Measurements from ENCODE around the gene MAML1.

The MAML1 gene

DNA sequence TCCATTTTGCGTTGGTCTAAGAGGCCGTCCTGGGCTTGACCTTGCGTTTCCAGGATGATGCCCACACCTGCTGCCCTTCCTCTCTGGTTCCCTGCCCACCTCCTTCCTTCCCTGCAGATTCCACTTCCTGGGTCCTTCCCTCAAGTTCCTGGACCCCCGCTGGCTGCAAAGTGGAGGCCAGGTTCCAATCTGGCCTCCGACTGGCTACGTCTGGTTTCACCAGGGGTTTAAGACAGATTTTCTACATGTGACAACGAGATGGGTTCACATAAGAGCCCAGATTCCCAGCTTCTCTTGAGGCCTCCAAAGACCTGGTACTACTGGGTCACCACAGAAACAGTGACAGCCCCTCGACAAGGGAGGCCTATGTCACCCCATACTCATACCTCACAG lies 71.9 kb downstream of the MAML1 start:
- DNase-seq (ENCODE audit: low read depth): no peak

DNA sequence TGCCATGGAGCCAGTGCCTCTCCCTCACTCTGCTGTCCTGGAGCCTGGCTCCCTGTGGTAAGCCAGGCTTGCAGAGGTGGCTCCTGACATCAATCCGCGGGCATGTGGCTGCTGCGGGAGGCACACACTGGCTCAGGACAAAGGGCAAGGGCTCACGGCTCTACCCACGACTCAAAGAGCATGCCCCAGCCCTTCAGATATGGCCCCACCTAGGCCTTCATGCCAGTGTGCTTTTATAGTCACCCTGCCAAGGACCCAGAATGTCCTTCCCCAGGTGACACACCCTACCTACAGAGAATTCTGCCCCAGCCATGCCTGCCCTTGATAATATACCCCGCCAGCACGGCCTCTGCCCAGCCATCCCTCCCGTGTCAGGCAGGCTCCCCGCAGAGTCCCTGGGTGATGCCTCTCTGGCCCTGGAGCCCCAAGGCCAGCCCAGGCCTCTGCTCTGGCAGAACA lies 72.5 kb downstream of the MAML1 start:
- no peak for DNase-seq (ENCODE audit: low read depth)

DNA sequence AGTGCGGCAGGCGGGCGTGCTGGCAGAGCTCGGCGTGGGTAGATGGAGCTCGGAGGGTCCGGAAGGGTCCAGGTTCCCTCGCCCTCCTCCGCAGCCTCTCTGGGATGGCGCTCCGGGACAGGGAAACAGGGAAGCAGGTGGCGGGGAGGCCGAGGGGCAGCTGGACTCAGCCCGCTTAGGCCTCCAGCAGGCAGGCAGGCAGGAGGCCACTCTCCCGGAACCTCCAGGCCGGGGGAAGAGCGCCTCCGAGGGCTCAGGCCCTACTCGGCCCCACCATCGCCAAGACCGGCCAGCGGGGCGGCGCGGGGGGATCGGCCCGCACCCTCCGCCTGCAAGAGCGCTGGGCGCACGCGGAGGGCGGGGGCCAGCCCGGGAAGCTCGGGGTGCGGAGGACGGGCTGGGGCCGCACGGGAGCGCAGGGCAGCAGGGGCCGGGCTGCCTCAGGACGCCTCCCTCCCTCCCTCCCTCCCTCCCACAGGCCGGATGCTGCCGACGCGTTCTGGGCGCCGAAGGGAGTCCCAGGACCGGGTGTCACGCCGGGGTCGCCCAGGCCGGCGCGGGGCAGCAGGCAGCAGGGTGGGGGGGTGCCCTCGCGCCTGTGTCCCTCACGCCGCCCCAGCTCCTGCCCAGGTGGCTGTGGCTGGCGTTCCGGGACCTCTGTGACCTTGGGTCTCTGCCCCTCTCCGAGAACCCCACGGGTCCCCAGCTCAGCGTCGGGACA lies 73.1 kb downstream of the MAML1 start:
- no peak for DNase-seq (ENCODE audit: low read depth)

DNA sequence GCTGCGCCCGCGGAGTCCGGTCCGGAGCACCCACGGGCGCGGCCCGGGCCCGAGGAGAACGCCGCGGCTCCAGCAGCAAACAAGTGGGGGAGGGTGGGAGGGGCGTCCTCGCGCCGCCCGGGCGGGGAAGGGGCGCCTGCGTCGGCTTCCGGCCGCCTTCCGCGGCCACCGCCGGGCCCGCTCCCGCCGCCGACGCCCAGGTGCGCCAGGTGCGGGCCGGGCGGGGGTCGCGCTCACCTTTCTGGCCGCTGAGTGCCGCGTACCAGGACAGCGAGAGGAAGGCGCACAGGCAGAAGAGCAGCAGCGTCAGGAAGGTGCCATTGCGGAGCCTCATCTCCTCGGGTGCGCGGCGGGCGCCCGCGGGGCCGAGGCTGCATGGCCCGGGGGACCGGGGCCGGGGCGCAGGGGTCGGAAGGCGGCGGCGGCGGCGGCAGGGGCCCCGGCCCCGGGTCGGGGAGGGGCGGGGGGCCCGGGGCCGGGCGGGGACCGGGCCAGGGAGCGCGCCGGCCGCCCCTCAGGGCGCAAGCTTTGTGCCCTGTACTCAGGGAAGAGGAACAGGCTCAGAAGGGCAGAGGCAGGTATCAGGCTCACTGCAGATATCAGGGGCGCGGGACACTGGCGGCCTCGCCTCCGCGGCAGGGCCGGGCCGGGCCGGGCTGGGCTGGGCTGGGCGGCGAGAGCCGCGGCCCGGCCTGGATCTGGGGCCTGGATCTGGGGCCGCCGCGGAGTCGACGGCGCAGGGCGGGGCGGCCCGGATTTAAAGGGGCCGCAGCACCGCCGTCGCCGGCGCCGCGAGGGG lies 73.8 kb downstream of the MAML1 start, which contains the start of gene MGAT4B:
Gene MGAT4B, minus strand, starts transcription at position 617 of the 799 bp plus-strand sequence. Its CDS starts 283 bp downstream, at position 334.
- peak; percentile 48 for DNase-seq (ENCODE audit: low read depth)

DNA sequence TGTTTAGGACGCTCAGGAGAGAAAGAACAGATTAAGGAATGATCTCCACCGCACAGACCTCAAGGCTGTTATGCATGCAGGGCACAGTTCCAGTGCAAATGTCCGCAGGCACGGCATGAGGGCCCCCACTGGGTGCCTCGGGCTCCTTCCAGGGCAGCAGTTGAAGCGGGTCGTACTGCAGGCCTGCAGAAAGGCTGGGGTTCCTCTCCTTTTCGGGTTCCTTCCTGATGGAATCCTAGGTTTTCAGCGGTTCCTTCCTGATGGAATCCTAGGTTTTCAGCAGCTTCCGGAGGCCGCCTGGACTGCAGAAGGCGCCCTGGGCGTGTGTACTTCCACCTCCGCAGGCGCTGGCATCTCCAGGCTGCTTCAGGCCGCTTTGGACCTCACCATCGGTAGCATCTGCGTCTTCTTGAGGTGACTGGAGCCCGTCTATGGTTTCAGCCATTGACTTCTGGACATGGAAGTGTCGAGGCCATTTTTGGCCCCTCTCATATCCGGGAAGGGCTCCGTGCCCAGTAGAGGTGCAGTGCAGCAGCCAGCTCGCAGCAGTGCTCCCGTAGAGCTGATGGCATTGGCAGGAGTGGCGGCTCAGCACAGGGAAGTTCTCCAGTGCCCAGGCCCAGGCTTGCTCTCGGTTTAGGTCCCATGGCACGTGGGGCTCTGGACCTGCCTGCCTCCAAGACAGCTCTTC lies 79.7 kb downstream of the MAML1 start:
- no peak for DNase-seq (ENCODE audit: low read depth)

DNA sequence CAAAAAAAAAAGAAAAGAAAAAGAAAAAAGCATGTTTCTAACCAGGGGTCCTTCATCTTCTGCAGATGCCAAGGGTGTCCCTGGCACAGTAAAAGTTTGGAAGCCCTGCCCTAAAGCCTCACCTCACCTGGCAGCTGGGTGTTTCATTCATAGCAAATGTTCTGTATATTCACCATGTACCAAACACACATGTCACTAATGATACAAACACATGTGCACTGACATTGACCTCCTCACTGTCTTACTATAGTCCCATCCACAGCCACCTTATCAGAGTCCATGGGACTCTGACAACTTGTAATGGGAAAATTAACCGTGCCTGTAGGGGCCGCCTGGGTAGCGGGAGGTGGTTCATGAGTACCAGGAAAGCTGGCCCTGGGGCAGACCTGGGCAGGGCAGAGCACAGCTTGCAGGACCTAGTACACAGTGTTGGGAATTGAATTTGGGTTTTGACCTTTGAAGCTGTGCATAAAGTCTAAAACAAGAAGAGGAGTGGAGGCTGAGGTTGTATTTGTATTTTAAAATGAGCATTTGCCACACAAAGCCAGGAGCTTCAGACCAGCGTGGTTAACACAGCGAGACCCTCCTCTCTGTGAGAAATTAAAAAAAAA lies 80.5 kb downstream of the MAML1 start:
- no peak for DNase-seq (ENCODE audit: low read depth)

DNA sequence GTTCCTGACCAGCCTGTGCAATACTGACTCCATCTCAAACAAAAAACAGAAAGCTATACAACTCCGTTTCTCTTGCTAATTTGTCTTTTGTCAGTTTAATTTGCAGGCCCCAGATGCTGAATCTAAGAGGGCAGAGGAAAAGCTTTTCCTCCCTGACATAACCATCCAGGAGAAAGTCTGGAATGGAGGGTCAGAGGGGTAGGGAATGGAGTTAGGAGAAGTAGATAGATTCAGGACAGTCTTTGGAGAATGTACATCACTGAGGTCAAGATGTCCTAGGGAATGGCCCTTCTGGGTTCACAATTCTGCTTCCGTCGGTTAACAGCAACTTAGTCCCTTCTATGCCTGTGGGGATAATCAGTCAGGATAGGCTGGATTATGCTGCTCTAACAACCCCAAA lies 81.5 kb downstream of the MAML1 start:
- DNase-seq (ENCODE audit: low read depth): no peak

DNA sequence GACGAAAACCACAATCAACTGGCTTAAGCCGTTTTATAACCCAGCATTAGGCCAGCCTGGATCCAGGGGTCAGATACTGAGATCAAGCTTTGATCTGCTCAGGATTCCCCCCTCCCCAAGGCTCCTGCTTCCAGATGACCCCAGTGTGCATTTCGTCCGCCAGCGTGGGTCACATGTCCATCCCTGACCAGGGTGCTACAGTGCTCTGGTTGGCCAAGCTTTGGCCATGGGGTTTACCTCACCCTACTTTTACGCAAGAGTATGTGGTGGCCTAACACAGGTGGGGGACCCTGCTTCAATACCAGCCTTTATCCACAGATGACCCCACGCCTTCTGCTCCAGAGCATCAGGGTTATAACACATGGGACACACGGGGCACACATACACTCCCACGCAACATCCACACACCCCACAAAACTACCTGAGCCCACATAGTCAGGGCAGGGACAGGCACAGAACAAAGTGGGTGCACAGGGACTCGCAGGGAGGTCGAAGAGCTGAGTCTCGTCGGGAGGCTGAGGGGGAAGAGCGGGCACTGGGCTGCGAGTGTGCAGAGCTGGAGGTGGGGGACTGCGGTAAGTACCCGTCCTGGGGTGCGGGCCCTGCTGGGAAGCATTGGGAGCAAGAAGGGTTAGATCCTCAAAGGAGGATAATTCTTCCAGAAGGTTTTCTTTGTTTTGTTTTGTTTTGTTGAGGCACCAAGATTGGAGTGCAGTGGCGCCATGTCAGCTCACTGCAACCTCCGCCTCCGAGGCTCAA lies 83.0 kb downstream of the MAML1 start:
- DNase-seq (ENCODE audit: low read depth): no peak

DNA sequence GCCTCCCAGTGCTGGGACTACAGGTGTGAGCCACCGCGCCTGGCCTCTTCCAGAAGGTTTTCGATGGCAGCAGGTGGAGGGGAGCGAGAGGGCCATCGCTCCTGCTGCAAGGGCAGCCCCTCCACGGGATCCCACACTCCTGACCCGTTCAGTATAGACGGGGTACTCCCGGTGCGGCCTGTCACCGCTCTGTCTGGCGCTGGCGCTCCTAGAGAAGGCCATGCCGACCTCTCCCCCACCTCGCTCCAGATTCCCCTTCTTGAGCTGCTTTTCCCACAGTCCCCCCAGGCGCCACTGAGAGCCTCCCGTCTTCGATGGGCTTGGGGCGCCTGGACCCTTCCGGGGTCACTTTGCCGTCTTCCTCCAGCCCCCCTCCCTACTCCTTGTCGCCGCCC lies 83.8 kb downstream of the MAML1 start:
- no peak for DNase-seq (ENCODE audit: low read depth)

DNA sequence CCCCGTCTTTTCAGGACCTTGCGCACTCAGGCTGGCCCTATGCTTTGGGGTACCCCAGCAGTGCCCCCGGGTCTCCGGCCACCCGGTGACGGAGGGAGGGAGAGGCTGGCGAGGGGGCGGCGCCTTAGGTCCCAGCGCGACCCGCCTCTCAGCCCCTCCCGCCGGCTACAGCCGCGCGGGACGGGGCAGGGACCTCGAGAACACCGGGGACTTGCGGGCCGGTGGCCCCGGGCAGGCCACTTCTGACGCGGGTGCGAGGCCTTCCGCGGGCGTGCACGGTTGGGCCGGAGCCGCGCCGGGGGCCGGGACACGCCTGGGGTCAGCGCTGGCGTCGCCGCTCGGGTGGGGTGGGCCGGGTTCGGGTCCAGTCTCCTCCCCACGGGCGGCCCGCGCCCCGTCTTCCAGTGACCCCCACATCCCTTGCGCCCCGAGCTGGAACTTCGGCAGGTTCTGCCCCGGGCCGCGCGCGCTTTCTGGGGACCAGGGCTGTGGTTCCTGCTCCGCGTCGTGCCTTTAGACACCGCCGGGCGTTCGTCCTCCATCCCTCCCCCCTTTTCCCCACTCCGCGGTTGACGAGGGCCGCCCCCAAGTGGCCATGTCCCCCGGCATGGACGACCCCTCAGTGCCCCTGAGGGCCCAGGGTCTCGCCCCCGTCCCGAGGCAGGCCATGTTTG lies 84.3 kb downstream of the MAML1 start:
- no peak for DNase-seq (ENCODE audit: low read depth)

DNA sequence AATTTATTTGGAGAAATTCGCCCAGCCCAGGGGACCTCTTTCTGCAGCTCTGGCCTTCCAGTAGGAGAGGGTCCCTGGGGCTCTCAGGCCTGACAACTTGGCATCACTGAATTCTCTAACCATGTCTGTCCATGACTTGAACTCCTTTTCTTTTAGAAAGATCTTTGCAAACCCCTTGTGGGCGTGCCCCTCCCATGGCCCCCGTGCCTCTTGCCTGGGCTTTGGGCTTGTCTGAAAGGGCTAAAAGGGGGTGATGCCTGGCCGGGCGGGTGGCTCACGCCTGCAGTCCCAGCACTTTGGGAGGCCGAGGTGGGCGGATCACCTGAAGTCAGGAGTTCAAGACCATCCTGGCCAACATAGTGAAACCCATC lies 84.8 kb downstream of the MAML1 start:
- no peak for DNase-seq (ENCODE audit: low read depth)

DNA sequence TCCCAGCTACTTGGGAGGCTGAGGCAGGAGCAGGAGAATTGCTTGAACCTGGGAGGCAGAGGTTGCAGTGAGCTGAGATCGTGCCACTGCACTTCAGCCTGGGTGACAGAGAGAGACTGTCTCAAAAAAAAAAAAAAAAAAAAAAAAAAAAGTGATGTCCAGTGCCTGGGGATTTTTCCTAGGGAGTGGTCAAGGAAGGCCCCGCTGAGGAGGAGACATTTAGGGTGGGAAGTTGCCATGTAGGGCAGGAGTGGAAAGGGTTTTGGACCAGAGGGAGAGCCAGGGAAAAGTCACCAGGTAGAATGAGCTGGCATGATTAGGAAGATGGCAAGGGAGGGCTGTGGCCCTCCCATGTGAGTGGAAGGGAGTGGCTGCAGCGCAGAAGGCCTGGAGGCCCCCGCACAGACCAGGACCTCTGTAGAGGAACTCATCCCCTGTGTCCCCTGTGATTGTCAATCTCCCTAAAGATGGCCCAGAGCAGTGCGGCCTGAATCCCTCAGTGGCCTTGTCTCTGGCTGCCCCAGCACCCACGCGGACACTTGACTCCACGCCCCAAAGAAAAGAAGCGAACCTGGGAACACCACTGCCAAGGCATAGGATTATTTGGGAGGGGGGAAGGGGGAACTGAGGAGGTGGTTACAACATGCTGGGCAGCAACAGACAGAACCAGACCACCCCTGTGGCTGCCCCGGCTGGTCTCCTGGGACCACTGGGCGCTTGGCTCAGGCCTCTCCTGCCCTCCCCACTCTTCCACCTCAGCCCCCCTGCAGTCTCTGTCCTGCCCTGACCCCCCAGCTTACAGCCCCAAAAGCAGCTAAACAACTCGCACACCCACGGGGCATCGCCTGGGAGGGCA lies 85.5 kb downstream of the MAML1 start:
- no peak for DNase-seq (ENCODE audit: low read depth)

DNA sequence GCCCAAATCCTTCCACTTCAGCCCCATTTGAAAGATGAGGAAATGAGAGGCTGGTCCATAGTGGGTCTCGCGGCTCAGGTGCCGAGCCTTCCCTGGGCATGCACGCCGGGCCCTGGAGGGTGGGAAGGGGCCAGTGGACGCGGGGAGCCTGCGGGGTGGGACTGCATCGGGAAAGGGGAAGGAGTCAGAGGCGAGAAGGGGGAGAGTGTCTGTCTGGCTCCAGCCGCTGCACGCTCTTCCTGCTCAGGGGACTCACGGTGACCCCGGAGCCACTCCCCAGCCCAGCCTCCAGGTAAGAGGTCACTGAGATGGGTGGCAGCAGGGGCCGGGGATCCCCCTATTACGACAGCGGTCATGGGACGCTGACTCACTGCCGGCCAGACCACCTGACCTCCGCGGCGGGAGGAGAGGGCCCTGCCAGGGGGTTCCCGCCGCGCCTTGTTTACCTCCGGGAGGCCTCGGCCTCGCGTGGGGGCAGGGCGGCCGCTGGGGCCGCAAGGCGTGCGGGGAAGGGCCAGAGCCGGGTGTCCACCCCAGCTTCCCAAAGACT lies 86.2 kb downstream of the MAML1 start:
- peak; percentile 94 for DNase-seq (ENCODE audit: low read depth)

DNA sequence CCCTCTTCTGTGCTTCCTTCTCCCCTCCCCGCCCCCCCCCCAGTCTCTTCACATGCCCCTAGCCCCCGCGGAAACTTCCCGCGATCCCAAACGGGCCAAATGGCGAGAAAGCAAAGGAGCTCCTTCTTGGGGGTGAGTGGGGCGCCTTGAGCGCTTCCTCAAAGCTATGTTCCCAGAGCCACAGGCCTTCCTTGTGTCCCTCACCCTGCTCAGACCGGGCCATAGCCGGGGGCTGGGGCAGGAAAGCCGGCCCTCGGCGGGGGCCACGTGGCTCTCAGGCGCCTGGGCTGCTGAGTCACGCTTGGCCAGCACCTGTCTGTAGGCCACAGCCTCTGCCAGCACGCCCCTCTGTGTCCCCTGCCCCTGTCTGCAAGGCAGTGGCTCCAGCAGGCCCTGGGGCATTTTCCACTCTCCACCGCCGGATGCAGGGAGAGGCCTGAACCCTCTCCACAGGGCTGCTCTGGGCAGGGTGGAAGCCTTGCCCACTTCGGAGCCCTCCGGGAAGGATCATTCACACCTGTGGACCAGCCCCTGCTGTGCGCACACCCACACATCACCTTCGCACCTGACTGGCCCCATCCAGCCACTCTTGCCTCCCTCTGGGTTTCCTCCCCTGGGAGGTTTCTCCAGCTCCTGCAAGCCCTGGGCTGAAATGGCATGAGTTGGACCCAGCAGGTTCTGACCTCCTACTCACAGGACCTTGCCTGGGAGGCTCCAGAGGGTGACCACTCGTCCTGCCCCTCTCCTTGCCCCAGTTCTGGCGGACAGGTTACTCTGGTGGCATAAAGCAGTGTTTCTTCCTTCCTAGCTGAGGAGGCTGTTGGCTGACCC lies 86.9 kb downstream of the MAML1 start:
- DNase-seq (ENCODE audit: low read depth): peak; percentile 39

DNA sequence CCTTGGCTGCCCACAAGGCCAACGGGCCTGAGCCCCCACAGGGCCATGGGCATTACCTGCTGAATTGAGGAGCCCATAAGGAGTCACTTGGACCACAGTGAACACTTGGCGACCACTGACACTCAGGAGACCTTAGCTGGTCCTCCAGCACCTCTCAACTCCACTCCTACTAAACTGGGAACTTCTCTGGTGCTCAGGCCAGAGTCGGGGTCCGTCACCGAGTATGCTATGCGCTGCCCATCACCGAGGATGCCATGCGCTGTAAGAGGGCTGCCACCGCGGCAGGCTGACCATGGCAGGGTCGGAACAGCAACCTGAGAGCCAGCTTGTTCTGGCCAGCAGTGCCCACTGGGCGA lies 87.5 kb downstream of the MAML1 start:
- DNase-seq (ENCODE audit: low read depth): no peak

DNA sequence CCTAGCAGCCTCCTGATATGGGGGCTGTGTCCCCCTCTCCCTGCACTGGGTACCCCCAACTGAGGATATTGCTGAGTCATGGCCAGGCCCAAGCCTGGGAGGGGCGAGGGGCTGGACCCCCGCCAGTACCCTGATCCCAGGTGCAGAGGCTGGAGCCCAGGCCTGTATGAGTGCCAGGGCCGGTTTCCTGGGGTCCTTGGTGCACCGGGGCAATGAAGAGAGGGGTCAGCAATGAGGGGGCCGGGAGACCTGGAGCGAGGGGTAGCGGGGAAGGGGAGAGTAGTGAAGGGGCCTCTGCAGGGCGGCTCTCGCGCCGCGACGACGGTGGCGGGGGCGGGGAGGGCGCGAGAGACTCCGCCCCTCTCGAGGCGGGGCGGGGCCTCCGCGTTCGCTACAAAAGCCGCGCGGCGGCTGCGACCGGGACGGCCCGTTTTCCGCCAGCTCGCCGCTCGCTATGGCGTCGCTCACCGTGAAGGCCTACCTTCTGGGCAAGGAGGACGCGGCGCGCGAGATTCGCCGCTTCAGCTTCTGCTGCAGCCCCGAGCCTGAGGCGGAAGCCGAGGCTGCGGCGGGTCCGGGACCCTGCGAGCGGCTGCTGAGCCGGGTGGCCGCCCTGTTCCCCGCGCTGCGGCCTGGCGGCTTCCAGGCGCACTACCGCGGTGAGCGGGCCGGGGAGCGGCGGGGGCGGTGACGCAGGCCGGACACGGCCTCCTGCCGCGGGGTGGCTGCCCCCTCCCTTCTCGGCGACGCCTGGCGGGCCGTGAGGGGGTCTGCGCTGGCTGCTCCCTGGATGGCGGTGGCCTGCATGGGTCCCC lies 88.1 kb downstream of the MAML1 start, which contains the start of gene SQSTM1:
Gene SQSTM1, plus strand, starts transcription at position 423 of the 815 bp plus-strand sequence. Its CDS starts 32 bp downstream, at position 455.
- peak; percentile 67 for DNase-seq (ENCODE audit: low read depth)

DNA sequence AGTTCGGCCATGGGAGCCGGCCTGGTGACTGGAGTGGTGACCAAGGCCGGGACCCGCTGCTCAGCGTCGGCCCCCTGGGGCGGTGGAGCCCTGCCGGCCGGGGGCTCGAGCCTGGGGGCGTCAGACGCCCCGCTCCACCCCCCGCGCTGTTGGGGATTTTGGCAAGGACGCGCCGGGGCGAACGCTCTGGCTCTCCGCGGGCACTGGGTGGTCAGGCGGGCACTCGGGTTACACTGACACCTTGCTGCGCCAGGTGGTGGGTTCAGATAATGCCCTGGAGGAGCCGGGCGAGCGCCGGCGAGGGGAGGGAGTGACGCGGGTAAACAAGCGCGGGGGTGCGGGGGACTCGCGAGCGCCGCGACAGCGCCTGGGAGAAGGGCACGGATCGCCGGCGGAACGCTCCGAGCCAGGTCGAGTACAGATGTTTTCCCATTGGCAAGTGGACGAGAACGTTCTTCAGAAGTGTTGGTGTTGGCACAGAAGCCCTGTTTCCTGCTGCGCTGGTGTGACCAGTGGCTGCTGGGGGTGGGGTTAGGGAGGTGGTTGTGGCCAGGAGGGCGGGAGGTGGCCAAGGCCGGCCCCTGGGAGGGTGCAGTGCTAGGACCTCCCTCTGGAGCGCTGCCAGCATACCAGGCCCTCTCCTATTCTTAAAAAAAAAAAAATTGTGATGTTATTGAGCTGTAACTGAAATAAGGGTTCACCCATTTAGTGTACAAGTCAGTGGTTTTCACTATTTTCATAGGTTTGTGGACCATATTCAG lies 88.9 kb downstream of the MAML1 start:
- DNase-seq (ENCODE audit: low read depth): peak; percentile 80

All from T-helper 22 cell (primary cell).